H9 (cell line): Measurements from ENCODE around the gene REV1. TPM values are rescaled to one million over a fixed set of nuclear protein-coding genes. Genes with fewer than 3 reads are reported as not detected.

Source experiments
- DNase-seq: peaks from one replicate; pipeline ENCODE4 v3.0.0-alpha.2; 2017
- H2AFZ ChIP-seq: one replicate; pipeline ENCODE4 v1.6.1; 2013; ENCODE audit warnings: mild to moderate bottlenecking, low read length, control low read depth, moderate library complexity
- H2AK5ac ChIP-seq: 2 replicates; pipeline ENCODE4 v1.6.1; 2013; ENCODE audit warnings: low read length, control low read depth, mixed read lengths; ENCODE audit not compliant: insufficient read length
- H2BK120ac ChIP-seq: one replicate; pipeline ENCODE4 v1.6.1; 2013; ENCODE audit warnings: low read depth, mild to moderate bottlenecking, low read length, control low read depth, inconsistent platforms; ENCODE audit not compliant: poor library complexity, severe bottlenecking
- H2BK12ac ChIP-seq: 2 replicates; pipeline ENCODE4 v1.6.1; 2013; ENCODE audit warnings: low read length, control low read depth, mixed read lengths, low read depth; ENCODE audit not compliant: insufficient read length
- H2BK15ac ChIP-seq: 2 replicates; pipeline ENCODE4 v1.6.1; 2013; ENCODE audit warnings: low read depth, low read length, control low read depth
- H2BK20ac ChIP-seq: one replicate; pipeline ENCODE4 v1.6.1; 2013; ENCODE audit warnings: low read depth, mild to moderate bottlenecking, low read length, control low read depth, inconsistent platforms; ENCODE audit not compliant: poor library complexity, severe bottlenecking
- H2BK5ac ChIP-seq: 2 replicates; pipeline ENCODE4 v1.6.1; 2013; ENCODE audit warnings: low read length, control low read depth, mixed read lengths; ENCODE audit not compliant: insufficient read length
- H3K14ac ChIP-seq: 2 replicates; pipeline ENCODE4 v1.6.1; 2013; ENCODE audit warnings: low read length, control low read depth; ENCODE audit not compliant: insufficient read depth
- H3K18ac ChIP-seq: 2 replicates; pipeline ENCODE4 v1.6.1; 2013; ENCODE audit warnings: low read depth, mild to moderate bottlenecking, mixed read lengths, low read length, control low read depth; ENCODE audit not compliant: insufficient read length
- H3K23ac ChIP-seq: 2 replicates; pipeline ENCODE4 v1.6.1; 2013; ENCODE audit warnings: low read length, control low read depth, mixed read lengths, low read depth; ENCODE audit not compliant: insufficient read length
- H3K23me2 ChIP-seq: 2 replicates; pipeline ENCODE4 v1.6.1; 2013; ENCODE audit warnings: low read depth, mild to moderate bottlenecking, mixed read lengths, low read length, control low read depth; ENCODE audit not compliant: insufficient read length, poor library complexity, severe bottlenecking
- H3K27ac ChIP-seq: 2 replicates; pipeline ENCODE4 v1.5.1; 2013; ENCODE audit warnings: low read length, control low read depth, mixed read lengths, low read depth; ENCODE audit not compliant: insufficient read length
- H3K27me3 ChIP-seq: 2 replicates; pipeline ENCODE4 v1.6.1; 2013; ENCODE audit warnings: low read length, control low read depth, inconsistent platforms; ENCODE audit not compliant: insufficient read depth
- H3K4ac ChIP-seq: 2 replicates; pipeline ENCODE4 v1.6.1; 2013; ENCODE audit warnings: low read depth, mild to moderate bottlenecking, control low read depth, inconsistent platforms, low read length, moderate library complexity
- H3K4me1 ChIP-seq: 2 replicates; pipeline ENCODE4 v1.6.1; 2013; ENCODE audit warnings: low read length, control low read depth, inconsistent platforms; ENCODE audit not compliant: insufficient read depth
- H3K4me2 ChIP-seq: 2 replicates; pipeline ENCODE4 v1.6.1; 2013; ENCODE audit warnings: low read length, control low read depth, mixed read lengths; ENCODE audit not compliant: insufficient read length, insufficient read depth
- H3K56ac ChIP-seq: 2 replicates; pipeline ENCODE4 v1.6.1; 2013; ENCODE audit warnings: low read depth, mild to moderate bottlenecking, mixed read lengths, low read length, control low read depth; ENCODE audit not compliant: insufficient read length
- H3K79me1 ChIP-seq: 2 replicates; pipeline ENCODE4 v1.6.1; 2013; ENCODE audit warnings: low read depth, mild to moderate bottlenecking, moderate library complexity, low read length, control low read depth, inconsistent platforms; ENCODE audit not compliant: insufficient read depth, poor library complexity, severe bottlenecking
- H3K79me2 ChIP-seq: 2 replicates; pipeline ENCODE4 v1.6.1; 2013; ENCODE audit warnings: low read length, control low read depth, inconsistent platforms; ENCODE audit not compliant: insufficient read depth
- H3K9ac ChIP-seq: 2 replicates; pipeline ENCODE4 v1.6.1; 2013; ENCODE audit warnings: low read length, control low read depth, mixed read lengths; ENCODE audit not compliant: insufficient read length; ENCODE audit errors: extremely low read depth
- H3K9me3 ChIP-seq: one replicate; pipeline ENCODE4 v1.6.1; 2013; ENCODE audit warnings: low read depth, low read length, inconsistent platforms; ENCODE audit not compliant: control insufficient read depth
- H3T11ph ChIP-seq: one replicate; pipeline ENCODE4 v1.6.1; 2013; ENCODE audit warnings: mild to moderate bottlenecking, low read length, control low read depth, inconsistent platforms
- H4K20me1 ChIP-seq: one replicate; pipeline ENCODE4 v1.6.1; 2013; ENCODE audit not compliant: control insufficient read depth, insufficient read length, insufficient read depth
- H4K5ac ChIP-seq: 2 replicates; pipeline ENCODE4 v1.6.1; 2013; ENCODE audit warnings: low read depth, mild to moderate bottlenecking, mixed read lengths, low read length, control low read depth; ENCODE audit not compliant: insufficient read length
- H4K8ac ChIP-seq: replicated peaks from 2 replicates; pipeline ENCODE4 v1.6.1; 2013; ENCODE audit warnings: low read length, control low read depth, mixed read lengths, low read depth; ENCODE audit not compliant: insufficient read length
- H4K91ac ChIP-seq: 2 replicates; pipeline ENCODE4 v1.6.1; 2013; ENCODE audit warnings: low read depth, mild to moderate bottlenecking, moderate library complexity, mixed read lengths, low read length, control low read depth; ENCODE audit not compliant: insufficient read length
- H3K27ac Mint-ChIP-seq, 3 experiments: 2 replicates in 2 of 3; 3 replicates in 1 of 3; pipeline ENCODE4 v1.8.0; 2020 to 2021; ENCODE audit warnings: mixed read lengths in 3 of 3, mild to moderate bottlenecking in 1 of 3, moderate library complexity in 1 of 3
- H3K27me3 Mint-ChIP-seq: 2 replicates; pipeline ENCODE4 v1.8.0; 2021; ENCODE audit warnings: low read depth, mild to moderate bottlenecking, moderate library complexity, mixed read lengths
- H3K36me3 Mint-ChIP-seq, 3 experiments: 2 replicates in 2 of 3; 3 replicates in 1 of 3; pipeline ENCODE4 v1.8.0; 2020 to 2021; ENCODE audit warnings: low read depth in 3 of 3, mixed read lengths in 3 of 3; ENCODE audit not compliant: insufficient read depth in 1 of 3
- H3K4me1 Mint-ChIP-seq, 2 experiments: 2 replicates each; pipeline ENCODE4 v1.8.0; 2020; ENCODE audit warnings: mixed read lengths in 2 of 2
- H3K4me3 Mint-ChIP-seq, 2 experiments: 2 replicates in 1 of 2; 3 replicates in 1 of 2; pipeline ENCODE4 v1.8.0; 2020 to 2021; ENCODE audit warnings: mild to moderate bottlenecking in 2 of 2, mixed read lengths in 2 of 2, moderate library complexity in 1 of 2
- H3K9me3 Mint-ChIP-seq, 2 experiments: 2 replicates in 1 of 2; 3 replicates in 1 of 2; pipeline ENCODE4 v1.8.0; 2020; ENCODE audit warnings: mild to moderate bottlenecking in 2 of 2, mixed read lengths in 2 of 2, moderate library complexity in 1 of 2
- CTCF ChIP-seq: fragments of 200-600 bp; sonication (generic); conservative IDR thresholded peaks from 3 replicates; pipeline ENCODE4 v1.8.0; 2021; ENCODE audit warnings: antibody characterized with exemption, mild to moderate bottlenecking
- WGBS: extraction: QIAGEN DNeasy Blood & Tissue Kit; methylation state at CpG from one replicate; pipeline ENCODE4 v1.1.7; 2013; ENCODE audit warnings: missing lambda C conversion rate, low lambda C conversion rate, mixed read lengths; ENCODE audit not compliant: insufficient read length; ENCODE audit errors: extremely low coverage; 5-methylcytosine and 5-hydroxymethylcytosine counted together
- total RNA-seq: library from RNA; stranded (reverse); gene quantifications from 2 replicates; pipeline ENCODE4 v1.2.1, GENCODE V29; 2021

The REV1 gene
- total RNA-seq, 1 experiment from 2014 or later: 41.6 TPM

- H4K91ac ChIP-seq: no peak overlapping the region
- no peak overlapping the region for H3K4ac ChIP-seq
- H3K4me1 ChIP-seq: no peaks in the 10 kb centered on the region
- no peak overlapping the region for H3K4me2 ChIP-seq
- no peak overlapping the region for H3K27ac ChIP-seq
- no peaks in the 10 kb centered on the region for H3K27me3 ChIP-seq
- no peak overlapping the region for H4K5ac ChIP-seq
- no CpG with 5 or more reads among the region's 2 CpGs for WGBS
- no peak for TF ChIP-seq CTCF
- no peaks in the 10 kb centered on the region for H4K20me1 ChIP-seq
- Mint-ChIP-seq H3K4me3 (no peak overlapping the region), H3K27me3 (no peaks in the 10 kb centered on the region), H3K9me3 (no peaks in the 10 kb centered on the region), H3K36me3 (peaks cover 33 to 76% (median 76%) of the 10 kb centered on the region in 3 experiments; a peak in 6 of 7 replicates), H3K4me1 (no peaks in the 10 kb centered on the region), H3K27ac (no peak overlapping the region)
- no peak overlapping the region for H2AK5ac ChIP-seq
- H3K23me2 ChIP-seq: no peaks in the 10 kb centered on the region
- H2BK120ac ChIP-seq: no peak overlapping the region
- H3K18ac ChIP-seq: no peak overlapping the region
- H3K79me2 ChIP-seq: no peaks in the 10 kb centered on the region
- no peak overlapping the region for H2BK12ac ChIP-seq
- H4K8ac ChIP-seq: no peak overlapping the region
- DNase-seq: no peak
- H3K9me3 ChIP-seq: no peaks in the 10 kb centered on the region
- no peaks in the 10 kb centered on the region for H3K79me1 ChIP-seq
- H2BK15ac ChIP-seq: no peak overlapping the region
- no peak overlapping the region for H3T11ph ChIP-seq
- no peak overlapping the region for H3K56ac ChIP-seq
- H3K14ac ChIP-seq: no peak overlapping the region
- no peak overlapping the region for H2BK5ac ChIP-seq
- H2BK20ac ChIP-seq: no peak overlapping the region
- no peak overlapping the region for H3K23ac ChIP-seq
- H3K9ac ChIP-seq: no peak overlapping the region
- no peak overlapping the region for H2AFZ ChIP-seq
Observed at GRCh38 chr2:99365661-99366060, 124.2 kb downstream of the REV1 start.
